Measurements from ENCODE around the gene LEFTY2.
"Not testable (repeated sequence)": the region's sequence is repeated elsewhere in the genome, so short reads cannot be mapped to it uniquely, and the experiment has no call there.

DNA sequence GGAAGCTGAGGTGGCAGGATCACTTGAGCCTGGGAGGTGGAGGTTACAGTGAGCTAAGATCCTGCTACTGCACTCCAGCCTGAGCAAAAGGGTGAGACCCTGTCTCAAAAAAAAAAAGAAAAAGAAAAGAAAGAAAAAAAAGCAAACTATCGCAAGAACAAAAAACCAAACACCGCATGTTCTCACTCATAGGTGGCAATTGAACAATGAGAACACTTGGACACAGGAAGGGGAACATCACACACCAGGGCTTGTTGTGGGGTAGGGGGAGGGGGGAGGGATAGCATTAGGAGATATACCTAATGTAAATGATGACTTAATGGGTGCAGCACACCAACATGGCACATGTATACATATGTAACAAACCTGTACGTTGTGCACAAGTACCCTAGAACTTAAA, 11.6 kb downstream of the LEFTY2 start:
- not testable (repeated sequence) for TF ChIP-seq ZNF274 (IDR thresholded peaks at IDR 0.05; ENCODE audit: low read length); ZNF274 (tag by site-specific recombination; IDR thresholded peaks at IDR 0.05; ENCODE audit: borderline replicate concordance); ZNF677 (tag by site-specific recombination; IDR thresholded peaks at IDR 0.05); SETDB1 (IDR thresholded peaks at IDR 0.05; ENCODE audit: insufficient read length, low read length); CTCF (tag by site-specific recombination; IDR thresholded peaks at IDR 0.05); ZNF366 (tag by site-specific recombination; conservative IDR thresholded peaks at IDR 0.05); ZNF654 (tag by site-specific recombination; IDR thresholded peaks at IDR 0.05; ENCODE audit: low read depth); ZNF426 (tag by site-specific recombination; IDR thresholded peaks at IDR 0.05); ZNF280D (tag by site-specific recombination; IDR thresholded peaks at IDR 0.05); ZNF10 (tag by site-specific recombination; IDR thresholded peaks at IDR 0.05)
- TF ChIP-seq, protein P1, sequence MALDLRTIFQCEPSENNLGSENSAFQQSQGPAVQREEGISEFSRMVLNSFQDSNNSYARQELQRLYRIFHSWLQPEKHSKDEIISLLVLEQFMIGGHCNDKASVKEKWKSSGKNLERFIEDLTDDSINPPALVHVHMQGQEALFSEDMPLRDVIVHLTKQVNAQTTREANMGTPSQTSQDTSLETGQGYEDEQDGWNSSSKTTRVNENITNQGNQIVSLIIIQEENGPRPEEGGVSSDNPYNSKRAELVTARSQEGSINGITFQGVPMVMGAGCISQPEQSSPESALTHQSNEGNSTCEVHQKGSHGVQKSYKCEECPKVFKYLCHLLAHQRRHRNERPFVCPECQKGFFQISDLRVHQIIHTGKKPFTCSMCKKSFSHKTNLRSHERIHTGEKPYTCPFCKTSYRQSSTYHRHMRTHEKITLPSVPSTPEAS (tag by site-specific recombination; IDR thresholded peaks at IDR 0.05): not testable (repeated sequence)

Data from HEK293 (cell line).